Stomach smooth muscle (tissue), 2 donors: ENCODE results near the gene KPNA2.
"Not testable (repeated sequence)": the region's sequence is repeated elsewhere in the genome, so short reads cannot be mapped to it uniquely, and the experiment has no call there.

Experiments used
- H3K27ac ChIP-seq: one replicate; pipeline ENCODE4 v1.7.0; 2013; ENCODE audit warnings: mild to moderate bottlenecking, low read length, inconsistent platforms
- H3K27me3 ChIP-seq, 2 donors: one replicate each; pipeline ENCODE4 v1.7.0; 2013; ENCODE audit warnings: low read length in 2 of 2; ENCODE audit not compliant: insufficient read depth in 2 of 2, control insufficient read depth in 1 of 2
- H3K36me3 ChIP-seq, 2 donors: one replicate each; pipeline ENCODE4 v1.7.0; 2013; ENCODE audit warnings: low read length in 2 of 2; ENCODE audit not compliant: control insufficient read depth in 2 of 2, insufficient read depth in 2 of 2
- H3K4me1 ChIP-seq: one replicate; pipeline ENCODE4 v1.7.0; 2013; ENCODE audit warnings: low read length; ENCODE audit not compliant: control insufficient read depth, insufficient read depth
- H3K4me3 ChIP-seq, 2 donors: one replicate each; pipeline ENCODE4 v1.7.0; 2013; ENCODE audit warnings: low read length in 2 of 2
- H3K9ac ChIP-seq, 2 donors: one replicate each; pipeline ENCODE4 v1.7.0; 2013; ENCODE audit warnings: low read length in 2 of 2, mild to moderate bottlenecking in 1 of 2
- H3K9me3 ChIP-seq, 2 donors: one replicate each; pipeline ENCODE4 v1.7.0; 2013; ENCODE audit warnings: low read length in 2 of 2; ENCODE audit not compliant: control insufficient read depth in 2 of 2
- donor health status: healthy.
- donor health status: Pancreatic carcinoma.

Gene KPNA2

GRCh38 chr17:68048996-68049395 lies 13.5 kb downstream of the KPNA2 start:
- Histone ChIP-seq H3K4me1 (no peaks in the 10 kb centered on the region), H3K27ac (no peak overlapping the region), H3K9me3 (no peaks in the 10 kb centered on the region), H3K9ac (no peak overlapping the region), H3K4me3 (no peak overlapping the region), H3K27me3 (no peaks in the 10 kb centered on the region), H3K36me3 (peaks cover 6 to 12% of the 10 kb centered on the region in 2 donors)

GRCh38 chr17:68049812-68050437 lies 14.4 kb downstream of the KPNA2 start:
- H3K36me3 ChIP-seq, H3K27me3 ChIP-seq, H3K9ac ChIP-seq, H3K4me1 ChIP-seq, H3K27ac ChIP-seq, H3K9me3 ChIP-seq, H3K4me3 ChIP-seq: not testable (repeated sequence)

DNA sequence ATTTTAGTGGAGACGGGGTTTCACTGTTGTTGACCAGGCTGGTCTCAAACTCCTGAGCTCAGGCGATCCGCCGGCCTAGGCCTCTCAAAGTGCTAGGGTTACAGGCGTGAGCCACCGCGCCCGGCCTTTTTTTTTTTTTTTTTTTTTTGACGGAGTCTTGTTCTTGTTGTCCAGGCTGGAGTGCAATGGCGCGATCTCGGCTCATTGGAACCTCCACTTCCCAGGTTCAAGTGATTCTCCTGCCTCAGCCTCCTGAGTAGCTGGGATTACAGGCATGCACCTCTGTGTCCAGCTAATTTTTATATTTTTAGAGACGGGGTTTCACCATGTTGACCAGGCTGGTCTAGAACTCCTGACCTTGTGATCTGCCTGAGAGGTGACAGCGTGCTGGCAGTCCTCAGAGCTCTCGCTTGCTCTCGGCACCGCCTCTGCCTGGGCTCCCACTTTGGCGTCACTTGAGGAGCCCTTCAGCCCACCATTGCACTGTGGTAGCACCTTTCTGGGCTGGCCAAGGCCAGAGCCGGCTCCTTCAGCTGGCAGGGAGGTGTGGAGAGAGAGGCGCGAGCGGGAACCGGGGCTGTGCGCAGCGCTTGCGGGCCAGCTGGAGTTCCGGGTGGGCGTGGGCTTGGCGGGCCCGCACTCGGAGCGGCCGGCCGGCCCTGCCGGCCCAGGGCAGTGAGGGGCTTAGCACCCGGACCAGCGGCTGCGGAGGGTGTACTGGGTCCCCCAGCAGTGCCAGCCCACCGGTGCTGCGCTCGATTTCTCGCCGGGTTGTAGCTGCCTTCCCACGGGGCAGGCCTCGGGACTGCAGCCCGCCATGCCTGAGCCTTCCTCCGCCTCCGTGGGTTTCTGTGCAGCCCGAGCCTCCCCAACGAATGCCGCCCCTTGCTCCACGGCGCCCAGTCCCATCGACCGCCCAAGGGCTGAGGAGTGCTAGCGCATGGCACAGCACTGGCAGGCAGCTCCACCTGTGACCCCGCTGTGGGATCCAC lies 16.1 kb downstream of the KPNA2 start:
- H3K27ac ChIP-seq, H3K36me3 ChIP-seq, H3K9me3 ChIP-seq, H3K9ac ChIP-seq, H3K27me3 ChIP-seq, H3K4me1 ChIP-seq, H3K4me3 ChIP-seq: not testable (repeated sequence)

DNA sequence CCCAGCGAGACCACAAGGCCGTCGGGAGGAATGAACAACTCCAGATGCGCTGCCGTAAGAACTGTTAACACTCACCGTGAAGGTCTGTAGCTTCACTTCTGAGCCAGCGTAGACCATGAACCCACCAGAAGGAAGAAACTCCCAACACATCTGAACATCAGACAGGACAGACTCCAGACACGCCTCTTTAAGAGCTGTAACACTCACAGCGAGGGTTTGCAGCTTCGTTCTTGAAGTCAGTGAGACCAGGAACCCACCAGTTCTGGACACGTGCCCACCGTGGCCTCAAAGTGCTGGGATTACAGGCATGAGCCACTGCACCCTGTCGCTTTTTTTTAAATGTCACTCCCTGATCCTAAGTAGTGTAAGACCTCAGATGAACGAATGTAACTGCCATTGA lies 17.3 kb downstream of the KPNA2 start:
- Histone ChIP-seq H3K36me3 (no peaks in the 10 kb centered on the region), H3K9me3 (no peaks in the 10 kb centered on the region), H3K27ac (no peak overlapping the region), H3K9ac (no peak overlapping the region), H3K4me1 (peaks cover 3% of the 10 kb centered on the region), H3K27me3 (no peaks in the 10 kb centered on the region), H3K4me3 (no peak overlapping the region)

- no peaks in the 10 kb centered on the region for H3K27me3 ChIP-seq
- no peak overlapping the region for H3K4me3 ChIP-seq
- peaks cover 3% of the 10 kb centered on the region for H3K4me1 ChIP-seq
- no peaks in the 10 kb centered on the region for H3K9me3 ChIP-seq
- no peak overlapping the region for H3K9ac ChIP-seq
- H3K36me3 ChIP-seq: no peaks in the 10 kb centered on the region
- no peak overlapping the region for H3K27ac ChIP-seq
These were observed 17.9 kb downstream of the KPNA2 start for GRCh38 chr17:68053231-68054013.

DNA sequence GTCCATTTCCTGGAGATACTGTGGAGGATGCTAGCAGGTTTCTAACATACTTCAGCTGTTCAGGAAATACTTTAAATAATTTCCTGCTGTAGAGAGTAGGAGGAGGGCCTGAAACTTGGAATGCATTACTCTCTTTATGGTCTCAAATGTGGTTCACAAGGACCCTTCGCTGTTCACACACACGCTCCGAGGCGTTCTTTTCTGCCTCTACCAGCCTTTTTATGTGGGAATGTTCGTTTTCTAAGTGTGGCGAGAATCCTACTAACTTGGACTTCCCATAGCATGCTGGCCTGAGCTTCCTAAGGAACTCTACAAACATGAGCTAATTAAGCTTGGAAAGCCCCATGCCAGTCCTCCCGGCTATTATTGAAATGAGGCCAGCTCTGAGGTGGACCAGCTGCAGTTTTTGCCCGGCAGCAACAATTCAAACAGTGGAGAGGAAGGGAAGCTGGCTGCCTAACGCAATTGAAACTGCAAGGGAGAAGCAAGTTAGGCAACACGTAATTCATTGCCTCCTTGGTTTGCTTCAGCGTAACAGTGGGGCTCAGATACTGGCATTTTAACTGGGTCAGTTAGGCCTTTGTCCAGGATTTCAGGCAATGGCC lies 18.9 kb downstream of the KPNA2 start:
- Histone ChIP-seq H3K4me1 (peaks cover 3% of the 10 kb centered on the region), H3K9ac (no peak overlapping the region), H3K27ac (peak overlapping the region; percentile 24), H3K27me3 (no peaks in the 10 kb centered on the region), H3K9me3 (no peaks in the 10 kb centered on the region), H3K36me3 (no peaks in the 10 kb centered on the region), H3K4me3 (no peak overlapping the region)

DNA sequence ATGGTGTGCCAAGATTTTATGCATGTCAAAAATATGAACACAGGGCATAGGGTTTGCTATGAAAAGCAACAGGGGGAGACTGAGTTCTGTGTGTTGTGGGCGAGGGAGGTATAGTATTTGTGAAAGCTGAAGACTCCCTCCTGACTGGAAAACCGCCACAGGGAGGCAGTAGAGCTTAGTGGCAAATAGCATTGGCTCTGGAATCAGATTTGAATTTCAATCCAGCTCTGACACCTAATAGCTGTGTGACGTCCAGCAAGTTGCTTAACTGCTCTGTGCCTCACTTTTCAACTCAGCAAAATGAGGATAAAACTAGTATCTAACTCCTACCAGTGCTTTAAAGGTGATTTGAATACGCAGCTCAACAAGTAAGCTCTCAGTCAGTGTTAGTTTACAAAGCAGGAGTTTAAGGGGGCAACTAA lies 22.0 kb downstream of the KPNA2 start:
- H3K4me3 ChIP-seq: no peak overlapping the region
- no peak overlapping the region for H3K27ac ChIP-seq
- no peaks in the 10 kb centered on the region for H3K36me3 ChIP-seq
- peaks cover 3% of the 10 kb centered on the region for H3K4me1 ChIP-seq
- H3K27me3 ChIP-seq: no peaks in the 10 kb centered on the region
- no peaks in the 10 kb centered on the region for H3K9me3 ChIP-seq
- H3K9ac ChIP-seq: no peak overlapping the region

- no peak overlapping the region for H3K9ac ChIP-seq
- H3K4me1 ChIP-seq: no peaks in the 10 kb centered on the region
- no peaks in the 10 kb centered on the region for H3K36me3 ChIP-seq
- no peaks in the 10 kb centered on the region for H3K27me3 ChIP-seq
- no peak overlapping the region for H3K4me3 ChIP-seq
- no peak overlapping the region for H3K27ac ChIP-seq
- H3K9me3 ChIP-seq: no peaks in the 10 kb centered on the region
These were observed 24.8 kb downstream of the KPNA2 start for GRCh38 chr17:68060336-68060735.

DNA sequence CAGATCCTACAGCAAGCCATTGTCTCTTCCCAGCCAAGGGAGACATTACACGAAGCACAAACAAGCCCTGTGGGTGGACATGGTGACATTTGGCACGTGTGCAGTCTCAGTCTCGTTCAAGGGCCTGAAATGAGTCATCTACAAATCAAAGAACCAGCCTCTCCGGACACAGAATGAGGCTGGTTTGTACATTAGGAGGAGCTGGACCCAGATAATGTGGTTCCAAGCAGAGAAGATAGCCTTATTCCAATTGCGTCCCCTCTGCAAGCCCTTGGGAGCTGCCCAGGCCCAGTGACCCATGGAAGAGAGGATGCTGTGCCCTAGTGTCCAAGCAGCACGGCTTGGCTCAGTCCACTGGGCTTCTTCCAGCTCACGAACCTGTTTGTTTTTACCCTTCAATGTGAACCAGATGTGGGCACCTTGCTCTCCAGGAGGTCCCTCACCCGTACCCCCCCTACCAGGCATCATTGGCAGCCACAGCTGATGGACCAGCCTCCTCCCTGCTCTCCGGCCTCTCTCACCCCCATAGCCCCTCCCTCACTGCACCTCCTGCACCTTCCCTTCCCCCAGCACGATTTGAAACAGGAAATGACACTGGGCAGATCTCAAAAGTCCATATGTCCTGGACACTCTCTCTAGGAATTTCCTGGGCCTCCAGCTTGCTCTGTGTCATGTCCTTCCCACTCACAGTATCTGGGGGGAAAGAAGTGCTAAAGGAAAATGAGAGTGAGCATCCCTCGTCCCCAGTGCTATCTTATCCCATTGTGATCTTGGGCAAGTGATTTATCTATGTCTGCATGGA lies 26.2 kb downstream of the KPNA2 start:
- H3K4me1 ChIP-seq: no peaks in the 10 kb centered on the region
- no peaks in the 10 kb centered on the region for H3K27me3 ChIP-seq
- no peak overlapping the region for H3K4me3 ChIP-seq
- no peak overlapping the region for H3K27ac ChIP-seq
- no peaks in the 10 kb centered on the region for H3K9me3 ChIP-seq
- no peaks in the 10 kb centered on the region for H3K36me3 ChIP-seq
- H3K9ac ChIP-seq: no peak overlapping the region

DNA sequence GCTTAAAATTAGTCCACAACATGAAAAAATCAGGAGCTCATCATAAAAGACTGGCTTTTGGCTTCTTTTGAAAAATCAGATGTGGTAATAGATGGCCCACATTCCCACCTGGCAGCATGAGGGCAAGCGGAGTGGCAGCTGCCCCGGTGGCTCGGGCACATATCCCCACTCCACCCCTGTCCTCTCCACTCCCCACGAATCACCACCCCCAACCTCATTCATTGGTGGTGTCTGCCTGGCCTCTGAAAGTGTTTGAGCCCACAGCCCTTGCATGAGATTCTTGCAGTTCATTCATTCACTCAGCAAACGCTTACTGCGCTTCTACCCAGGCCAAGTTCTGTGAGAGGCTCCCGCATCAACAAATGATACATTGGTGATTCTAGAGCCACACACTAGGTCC lies 29.8 kb downstream of the KPNA2 start:
- H3K4me1 ChIP-seq, H3K9ac ChIP-seq, H3K27me3 ChIP-seq, H3K9me3 ChIP-seq, H3K36me3 ChIP-seq, H3K4me3 ChIP-seq, H3K27ac ChIP-seq: not testable (repeated sequence)
